GM10248 (cell line): ENCODE data around the gene EFHC1.

Experiments
- CTCF ChIA-PET: fragments of 300-600 bp; sonication (Branson Sonifier 250); formaldehyde crosslinking; extraction: SDS; loops from one replicate; lab custom pipeline; 2021; ENCODE audit warnings: antibody characterized with exemption; lab: Yijun Ruan, JAX
- POLR2A ChIA-PET: fragments of 350-650 bp; sonication (Branson Sonifier 250); formaldehyde crosslinking; extraction: SDS; loops from one replicate; lab custom pipeline; 2020; ENCODE audit warnings: antibody characterized with exemption; lab: Yijun Ruan, JAX
- DNase-seq: peaks from one replicate; pipeline ENCODE4 v3.0.0; 2012; ENCODE audit errors: extremely low spot score
- CTCF ChIP-seq: IDR thresholded peaks from 2 replicates; pipeline ENCODE4 v1.5.1; 2012; ENCODE audit warnings: mild to moderate bottlenecking, low read depth; ENCODE audit errors: extremely low read depth, missing control alignments, control extremely low read depth

EFHC1 gene

GRCh38 chr6:52540286-52540902 is 120.3 kb downstream of the EFHC1 start:
- no peak for TF ChIP-seq CTCF
- ChIA-PET CTCF (interaction anchor here (1.2 to 1.8 kb wide), 3 partner anchors 9 to 87 kb away, joined by 3 to 5 read pairs (median 3); no protein-coding TSS in a partner anchor), POLR2A (no interaction called here)
- no peak for DNase-seq

DNA sequence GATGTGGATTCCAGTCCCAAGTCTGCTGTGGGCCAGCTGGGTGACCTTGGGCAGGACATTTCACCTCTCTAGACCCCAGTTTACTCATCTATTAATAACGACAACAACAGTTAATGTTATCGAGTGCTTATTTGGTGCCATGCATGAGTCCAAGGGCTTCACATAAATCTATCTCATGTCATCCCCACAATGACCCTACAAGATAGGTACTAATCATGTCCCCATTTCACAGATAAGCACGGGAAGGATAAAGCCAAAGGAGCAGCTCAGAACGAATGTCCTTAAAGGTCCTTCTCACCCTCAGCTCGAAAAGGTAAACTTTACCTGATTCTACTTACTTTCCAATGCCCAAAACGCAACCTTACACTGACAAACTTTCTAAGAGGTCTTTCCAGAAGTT is 121.0 kb downstream of the EFHC1 start:
- no peak for TF ChIP-seq CTCF
- POLR2A ChIA-PET: no interaction called here
- no peak for DNase-seq
- CTCF ChIA-PET: interaction anchor here (1.2 to 1.8 kb wide), 4 partner anchors 9 to 141 kb away, joined by 3 to 5 read pairs (median 3); no protein-coding TSS in a partner anchor

- TF ChIP-seq CTCF: no peak
- CTCF ChIA-PET: interaction anchor here (0.8 to 1.3 kb wide), 2 partner anchors 29 to 32 kb away, joined by 3 to 4 read pairs; no protein-coding TSS in a partner anchor
- POLR2A ChIA-PET: no interaction called here
These were observed 123.1 kb downstream of the EFHC1 start for GRCh38 chr6:52543262-52543661.

DNA sequence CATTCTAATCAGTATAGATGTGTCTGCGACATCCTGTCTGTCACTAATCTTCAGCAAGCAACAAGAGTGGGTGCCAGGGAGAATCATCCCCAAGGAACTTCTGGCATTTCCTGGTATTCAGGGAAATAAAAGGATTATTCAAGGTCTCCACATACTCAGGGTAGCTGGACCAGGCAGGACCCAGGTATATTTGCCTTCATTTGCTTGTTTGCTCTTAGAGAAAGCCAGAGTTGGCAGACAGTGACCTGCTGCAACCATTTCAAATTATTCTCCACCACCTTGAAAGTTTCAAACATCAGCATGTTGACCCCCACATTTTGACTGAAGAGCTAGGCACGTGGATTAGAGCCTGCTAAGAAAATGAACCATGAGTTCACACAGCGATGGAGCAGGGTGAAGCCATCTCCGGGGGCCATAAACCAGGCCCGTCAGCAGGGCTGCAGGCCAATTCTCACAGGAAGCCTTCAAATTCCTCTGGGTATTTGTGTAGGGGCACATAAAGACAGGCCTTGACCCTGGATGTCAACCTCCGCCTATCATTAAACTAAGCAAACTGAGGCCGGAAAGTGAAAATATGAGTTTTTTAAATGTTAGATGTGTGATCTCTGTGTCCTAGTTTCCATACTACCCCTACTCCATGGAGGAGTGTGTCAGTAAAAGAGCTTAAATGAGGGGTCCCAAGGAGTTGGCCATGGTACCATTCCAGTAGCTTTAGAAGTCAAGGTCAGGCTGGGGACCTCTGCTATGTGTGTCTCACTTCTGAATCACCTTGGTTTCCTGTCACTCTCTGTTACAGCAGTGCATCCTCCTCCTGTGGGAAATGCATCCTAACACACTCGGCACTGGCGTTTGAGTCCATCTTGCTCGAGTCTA is 123.8 kb downstream of the EFHC1 start:
- CTCF ChIA-PET: interaction anchor here (0.8 to 1.7 kb wide), 2 partner anchors 8 to 32 kb away, joined by 3 to 5 read pairs; no protein-coding TSS in a partner anchor
- DNase-seq: no peak
- POLR2A ChIA-PET: no interaction called here
- TF ChIP-seq CTCF: no peak

More at GRCh38 chr6:52543262-52543661, 123.1 kb downstream of the EFHC1 start:
- no peak for DNase-seq

GRCh38 chr6:52544602-52545405 is 124.7 kb downstream of the EFHC1 start:
- no peak for DNase-seq
- no peak for TF ChIP-seq CTCF
- CTCF ChIA-PET: interaction anchor here (1.0 to 1.7 kb wide), 3 partner anchors 9 to 258 kb away, joined by 3 to 5 read pairs (median 3); no protein-coding TSS in a partner anchor
- POLR2A ChIA-PET: no interaction called here
